SIG-M5 treated with dmso at 0.1 percent for 504 hours (cell line): Measurements from ENCODE around the gene AHI1.
"Not testable (repeated sequence)": the region's sequence is repeated elsewhere in the genome, so short reads cannot be mapped to it uniquely, and the experiment has no call there.

Source experiments
- DNase-seq: peaks from one replicate; lab custom pipeline; 2025; ENCODE audit not compliant: unreplicated experiment; lab: John Stamatoyannopoulos, UW

The AHI1 gene

GRCh38 chr6:135397172-135397952 is 100.2 kb downstream of the AHI1 start:
- peak; percentile 89 for DNase-seq

- no peak for DNase-seq
These were observed 102.4 kb downstream of the AHI1 start for GRCh38 chr6:135395136-135395535.

- no peak for DNase-seq
These were observed 104.3 kb downstream of the AHI1 start for GRCh38 chr6:135393289-135393688.

- no peak for DNase-seq
These were observed 107.1 kb downstream of the AHI1 start for GRCh38 chr6:135390458-135390857.

GRCh38 chr6:135385299-135385698 is 112.2 kb downstream of the AHI1 start:
- no peak for DNase-seq

- no peak for DNase-seq
These were observed 113.8 kb downstream of the AHI1 start for GRCh38 chr6:135383766-135384165.

GRCh38 chr6:135383301-135383700 is 114.2 kb downstream of the AHI1 start:
- no peak for DNase-seq

GRCh38 chr6:135382182-135382628 is 115.3 kb downstream of the AHI1 start:
- no peak for DNase-seq

GRCh38 chr6:135380793-135381192 is 116.7 kb downstream of the AHI1 start:
- DNase-seq, result no peak

GRCh38 chr6:135379647-135380046 is 117.9 kb downstream of the AHI1 start:
- DNase-seq, result no peak

- DNase-seq, result no peak
These were observed 124.8 kb downstream of the AHI1 start for GRCh38 chr6:135372758-135373157.

- DNase-seq, result not testable (repeated sequence)
These were observed 133.9 kb downstream of the AHI1 start for GRCh38 chr6:135363622-135364021.

- DNase-seq, result no peak
These were observed 135.4 kb downstream of the AHI1 start for GRCh38 chr6:135362124-135362523.

GRCh38 chr6:135360222-135360621 is 137.3 kb downstream of the AHI1 start:
- DNase-seq, result no peak

- DNase-seq, result no peak
These were observed 138.6 kb downstream of the AHI1 start for GRCh38 chr6:135358985-135359384.

- DNase-seq, result no peak
These were observed 139.2 kb downstream of the AHI1 start for GRCh38 chr6:135358251-135358821.

- no peak for DNase-seq
These were observed 143.1 kb downstream of the AHI1 start for GRCh38 chr6:135354407-135354806.

- no peak for DNase-seq
These were observed 144.4 kb downstream of the AHI1 start for GRCh38 chr6:135353113-135353512.

- DNase-seq, result no peak
These were observed 145.9 kb downstream of the AHI1 start for GRCh38 chr6:135351635-135352034.

- no peak for DNase-seq
These were observed 149.7 kb downstream of the AHI1 start for GRCh38 chr6:135347887-135348286.

- no peak for DNase-seq
These were observed 150.8 kb downstream of the AHI1 start for GRCh38 chr6:135346747-135347146.

GRCh38 chr6:135344526-135344925 is 153.0 kb downstream of the AHI1 start:
- no peak for DNase-seq

- DNase-seq, result not testable (repeated sequence)
These were observed 157.6 kb downstream of the AHI1 start for GRCh38 chr6:135339920-135340319.
